H9 (cell line): ENCODE measurements around the gene RAC2. TPM values are rescaled to one million over a fixed set of nuclear protein-coding genes. Genes with fewer than 3 reads are reported as not detected.

Source experiments
- DNase-seq: peaks from one replicate; pipeline ENCODE4 v3.0.0-alpha.2; 2017
- H2AFZ ChIP-seq: one replicate; pipeline ENCODE4 v1.6.1; 2013; ENCODE audit warnings: mild to moderate bottlenecking, low read length, control low read depth, moderate library complexity
- H2AK5ac ChIP-seq: 2 replicates; pipeline ENCODE4 v1.6.1; 2013; ENCODE audit warnings: low read length, control low read depth, mixed read lengths; ENCODE audit not compliant: insufficient read length
- H2BK120ac ChIP-seq: one replicate; pipeline ENCODE4 v1.6.1; 2013; ENCODE audit warnings: low read depth, mild to moderate bottlenecking, low read length, control low read depth, inconsistent platforms; ENCODE audit not compliant: poor library complexity, severe bottlenecking
- H2BK12ac ChIP-seq: 2 replicates; pipeline ENCODE4 v1.6.1; 2013; ENCODE audit warnings: low read length, control low read depth, mixed read lengths, low read depth; ENCODE audit not compliant: insufficient read length
- H2BK15ac ChIP-seq: 2 replicates; pipeline ENCODE4 v1.6.1; 2013; ENCODE audit warnings: low read depth, low read length, control low read depth
- H2BK20ac ChIP-seq: one replicate; pipeline ENCODE4 v1.6.1; 2013; ENCODE audit warnings: low read depth, mild to moderate bottlenecking, low read length, control low read depth, inconsistent platforms; ENCODE audit not compliant: poor library complexity, severe bottlenecking
- H2BK5ac ChIP-seq: 2 replicates; pipeline ENCODE4 v1.6.1; 2013; ENCODE audit warnings: low read length, control low read depth, mixed read lengths; ENCODE audit not compliant: insufficient read length
- H3K14ac ChIP-seq: 2 replicates; pipeline ENCODE4 v1.6.1; 2013; ENCODE audit warnings: low read length, control low read depth; ENCODE audit not compliant: insufficient read depth
- H3K18ac ChIP-seq: 2 replicates; pipeline ENCODE4 v1.6.1; 2013; ENCODE audit warnings: low read depth, mild to moderate bottlenecking, mixed read lengths, low read length, control low read depth; ENCODE audit not compliant: insufficient read length
- H3K23ac ChIP-seq: 2 replicates; pipeline ENCODE4 v1.6.1; 2013; ENCODE audit warnings: low read length, control low read depth, mixed read lengths, low read depth; ENCODE audit not compliant: insufficient read length
- H3K23me2 ChIP-seq: 2 replicates; pipeline ENCODE4 v1.6.1; 2013; ENCODE audit warnings: low read depth, mild to moderate bottlenecking, mixed read lengths, low read length, control low read depth; ENCODE audit not compliant: insufficient read length, poor library complexity, severe bottlenecking
- H3K27ac ChIP-seq: 2 replicates; pipeline ENCODE4 v1.5.1; 2013; ENCODE audit warnings: low read length, control low read depth, mixed read lengths, low read depth; ENCODE audit not compliant: insufficient read length
- H3K27me3 ChIP-seq: 2 replicates; pipeline ENCODE4 v1.6.1; 2013; ENCODE audit warnings: low read length, control low read depth, inconsistent platforms; ENCODE audit not compliant: insufficient read depth
- H3K4ac ChIP-seq: 2 replicates; pipeline ENCODE4 v1.6.1; 2013; ENCODE audit warnings: low read depth, mild to moderate bottlenecking, control low read depth, inconsistent platforms, low read length, moderate library complexity
- H3K4me1 ChIP-seq: 2 replicates; pipeline ENCODE4 v1.6.1; 2013; ENCODE audit warnings: low read length, control low read depth, inconsistent platforms; ENCODE audit not compliant: insufficient read depth
- H3K4me2 ChIP-seq: 2 replicates; pipeline ENCODE4 v1.6.1; 2013; ENCODE audit warnings: low read length, control low read depth, mixed read lengths; ENCODE audit not compliant: insufficient read length, insufficient read depth
- H3K56ac ChIP-seq: 2 replicates; pipeline ENCODE4 v1.6.1; 2013; ENCODE audit warnings: low read depth, mild to moderate bottlenecking, mixed read lengths, low read length, control low read depth; ENCODE audit not compliant: insufficient read length
- H3K79me1 ChIP-seq: 2 replicates; pipeline ENCODE4 v1.6.1; 2013; ENCODE audit warnings: low read depth, mild to moderate bottlenecking, moderate library complexity, low read length, control low read depth, inconsistent platforms; ENCODE audit not compliant: insufficient read depth, poor library complexity, severe bottlenecking
- H3K79me2 ChIP-seq: 2 replicates; pipeline ENCODE4 v1.6.1; 2013; ENCODE audit warnings: low read length, control low read depth, inconsistent platforms; ENCODE audit not compliant: insufficient read depth
- H3K9ac ChIP-seq: 2 replicates; pipeline ENCODE4 v1.6.1; 2013; ENCODE audit warnings: low read length, control low read depth, mixed read lengths; ENCODE audit not compliant: insufficient read length; ENCODE audit errors: extremely low read depth
- H3K9me3 ChIP-seq: one replicate; pipeline ENCODE4 v1.6.1; 2013; ENCODE audit warnings: low read depth, low read length, inconsistent platforms; ENCODE audit not compliant: control insufficient read depth
- H3T11ph ChIP-seq: one replicate; pipeline ENCODE4 v1.6.1; 2013; ENCODE audit warnings: mild to moderate bottlenecking, low read length, control low read depth, inconsistent platforms
- H4K20me1 ChIP-seq: one replicate; pipeline ENCODE4 v1.6.1; 2013; ENCODE audit not compliant: control insufficient read depth, insufficient read length, insufficient read depth
- H4K5ac ChIP-seq: 2 replicates; pipeline ENCODE4 v1.6.1; 2013; ENCODE audit warnings: low read depth, mild to moderate bottlenecking, mixed read lengths, low read length, control low read depth; ENCODE audit not compliant: insufficient read length
- H4K8ac ChIP-seq: replicated peaks from 2 replicates; pipeline ENCODE4 v1.6.1; 2013; ENCODE audit warnings: low read length, control low read depth, mixed read lengths, low read depth; ENCODE audit not compliant: insufficient read length
- H4K91ac ChIP-seq: 2 replicates; pipeline ENCODE4 v1.6.1; 2013; ENCODE audit warnings: low read depth, mild to moderate bottlenecking, moderate library complexity, mixed read lengths, low read length, control low read depth; ENCODE audit not compliant: insufficient read length
- H3K27ac Mint-ChIP-seq, 3 experiments: 2 replicates in 2 of 3; 3 replicates in 1 of 3; pipeline ENCODE4 v1.8.0; 2020 to 2021; ENCODE audit warnings: mixed read lengths in 3 of 3, mild to moderate bottlenecking in 1 of 3, moderate library complexity in 1 of 3
- H3K27me3 Mint-ChIP-seq: 2 replicates; pipeline ENCODE4 v1.8.0; 2021; ENCODE audit warnings: low read depth, mild to moderate bottlenecking, moderate library complexity, mixed read lengths
- H3K36me3 Mint-ChIP-seq, 3 experiments: 2 replicates in 2 of 3; 3 replicates in 1 of 3; pipeline ENCODE4 v1.8.0; 2020 to 2021; ENCODE audit warnings: low read depth in 3 of 3, mixed read lengths in 3 of 3; ENCODE audit not compliant: insufficient read depth in 1 of 3
- H3K4me1 Mint-ChIP-seq, 2 experiments: 2 replicates each; pipeline ENCODE4 v1.8.0; 2020; ENCODE audit warnings: mixed read lengths in 2 of 2
- H3K4me3 Mint-ChIP-seq, 2 experiments: 2 replicates in 1 of 2; 3 replicates in 1 of 2; pipeline ENCODE4 v1.8.0; 2020 to 2021; ENCODE audit warnings: mild to moderate bottlenecking in 2 of 2, mixed read lengths in 2 of 2, moderate library complexity in 1 of 2
- H3K9me3 Mint-ChIP-seq, 2 experiments: 2 replicates in 1 of 2; 3 replicates in 1 of 2; pipeline ENCODE4 v1.8.0; 2020; ENCODE audit warnings: mild to moderate bottlenecking in 2 of 2, mixed read lengths in 2 of 2, moderate library complexity in 1 of 2
- WGBS: extraction: QIAGEN DNeasy Blood & Tissue Kit; methylation state at CpG from one replicate; pipeline ENCODE4 v1.1.7; 2013; ENCODE audit warnings: missing lambda C conversion rate, low lambda C conversion rate, mixed read lengths; ENCODE audit not compliant: insufficient read length; ENCODE audit errors: extremely low coverage; 5-methylcytosine and 5-hydroxymethylcytosine counted together
- total RNA-seq: library from RNA; stranded (reverse); gene quantifications from 2 replicates; pipeline ENCODE4 v1.2.1, GENCODE V29; 2021
- TF ChIP-seq, protein P1 (sequence below): fragments of 200-600 bp; sonication (generic); conservative IDR thresholded peaks from 3 replicates; pipeline ENCODE4 v1.8.0; 2021; ENCODE audit warnings: antibody characterized with exemption, mild to moderate bottlenecking

RAC2 gene
- total RNA-seq, 1 experiment from 2014 or later: 2.8 TPM

DNA sequence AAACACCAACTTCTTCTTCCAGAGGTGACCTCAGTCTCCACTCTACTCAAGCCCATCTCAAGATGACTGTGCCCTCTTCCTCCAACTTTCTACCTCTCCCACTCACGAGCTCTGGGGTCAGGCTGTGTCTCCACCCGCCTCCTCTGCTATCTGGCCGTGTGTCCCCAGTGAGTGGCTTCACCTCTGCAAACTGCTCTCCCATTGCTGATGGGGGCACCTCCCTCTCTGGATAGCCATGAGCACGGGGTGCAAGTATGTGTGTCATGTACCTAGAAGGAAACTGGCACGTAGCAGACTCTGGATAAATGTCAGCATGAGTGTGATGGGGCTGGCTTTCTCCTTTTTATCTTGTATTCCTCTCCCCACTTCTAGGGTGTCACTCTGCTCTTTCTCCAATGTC, 18.3 kb upstream of the RAC2 start:
- Histone ChIP-seq H2BK5ac (no peak overlapping the region), H3K23ac (no peak overlapping the region), H4K5ac (no peak overlapping the region), H3K79me2 (no peaks in the 10 kb centered on the region), H4K20me1 (peaks cover 3% of the 10 kb centered on the region), H3K79me1 (no peaks in the 10 kb centered on the region), H3K27ac (no peak overlapping the region), H2AFZ (no peak overlapping the region), H3K9me3 (no peaks in the 10 kb centered on the region), H3K56ac (no peak overlapping the region), H3K18ac (no peak overlapping the region), H3K4me1 (0 out of 2 replicates have a peak, but pooled peaks cover 5% of the 10 kb centered on the region), H3T11ph (no peak overlapping the region), H2BK12ac (no peak overlapping the region), H2BK20ac (no peak overlapping the region), H4K8ac (no peak overlapping the region), H2AK5ac (no peak overlapping the region), H3K4me2 (no peak overlapping the region), H4K91ac (no peak overlapping the region), H2BK120ac (no peak overlapping the region), H3K9ac (no peak overlapping the region), H3K4ac (no peak overlapping the region), H3K14ac (no peak overlapping the region), H3K27me3 (no peaks in the 10 kb centered on the region), H3K23me2 (no peaks in the 10 kb centered on the region), H2BK15ac (no peak overlapping the region)
- WGBS: no CpG with 5 or more reads among the region's 5 CpGs
- Mint-ChIP-seq H3K36me3 (peaks cover 2 to 12% (median 2%) of the 10 kb centered on the region in 3 experiments; a peak in 5 of 7 replicates), H3K9me3 (peaks cover 18 to 22% of the 10 kb centered on the region in 2 experiments), H3K27me3 (peaks cover 66% of the 10 kb centered on the region), H3K27ac (no peak overlapping the region), H3K4me3 (no peak overlapping the region), H3K4me1 (peaks cover 24 to 34% of the 10 kb centered on the region in 2 experiments)
- DNase-seq: peak; percentile 15
- TF ChIP-seq, protein P1, sequence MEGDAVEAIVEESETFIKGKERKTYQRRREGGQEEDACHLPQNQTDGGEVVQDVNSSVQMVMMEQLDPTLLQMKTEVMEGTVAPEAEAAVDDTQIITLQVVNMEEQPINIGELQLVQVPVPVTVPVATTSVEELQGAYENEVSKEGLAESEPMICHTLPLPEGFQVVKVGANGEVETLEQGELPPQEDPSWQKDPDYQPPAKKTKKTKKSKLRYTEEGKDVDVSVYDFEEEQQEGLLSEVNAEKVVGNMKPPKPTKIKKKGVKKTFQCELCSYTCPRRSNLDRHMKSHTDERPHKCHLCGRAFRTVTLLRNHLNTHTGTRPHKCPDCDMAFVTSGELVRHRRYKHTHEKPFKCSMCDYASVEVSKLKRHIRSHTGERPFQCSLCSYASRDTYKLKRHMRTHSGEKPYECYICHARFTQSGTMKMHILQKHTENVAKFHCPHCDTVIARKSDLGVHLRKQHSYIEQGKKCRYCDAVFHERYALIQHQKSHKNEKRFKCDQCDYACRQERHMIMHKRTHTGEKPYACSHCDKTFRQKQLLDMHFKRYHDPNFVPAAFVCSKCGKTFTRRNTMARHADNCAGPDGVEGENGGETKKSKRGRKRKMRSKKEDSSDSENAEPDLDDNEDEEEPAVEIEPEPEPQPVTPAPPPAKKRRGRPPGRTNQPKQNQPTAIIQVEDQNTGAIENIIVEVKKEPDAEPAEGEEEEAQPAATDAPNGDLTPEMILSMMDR: no peak
